IPS-18c (cell line): Measurements from ENCODE around the gene INTS1.

Source experiments
- H3K4me3 ChIP-seq: 2 replicates; pipeline ENCODE4 v1.7.0; 2013; ENCODE audit warnings: low read depth, mild to moderate bottlenecking, low read length, moderate library complexity; ENCODE audit not compliant: insufficient read depth
- H3K9me3 ChIP-seq: one replicate; pipeline ENCODE4 v1.6.1; 2013; ENCODE audit warnings: mild to moderate bottlenecking, low read length, moderate library complexity; ENCODE audit not compliant: control insufficient read depth, insufficient read depth

INTS1 gene

DNA sequence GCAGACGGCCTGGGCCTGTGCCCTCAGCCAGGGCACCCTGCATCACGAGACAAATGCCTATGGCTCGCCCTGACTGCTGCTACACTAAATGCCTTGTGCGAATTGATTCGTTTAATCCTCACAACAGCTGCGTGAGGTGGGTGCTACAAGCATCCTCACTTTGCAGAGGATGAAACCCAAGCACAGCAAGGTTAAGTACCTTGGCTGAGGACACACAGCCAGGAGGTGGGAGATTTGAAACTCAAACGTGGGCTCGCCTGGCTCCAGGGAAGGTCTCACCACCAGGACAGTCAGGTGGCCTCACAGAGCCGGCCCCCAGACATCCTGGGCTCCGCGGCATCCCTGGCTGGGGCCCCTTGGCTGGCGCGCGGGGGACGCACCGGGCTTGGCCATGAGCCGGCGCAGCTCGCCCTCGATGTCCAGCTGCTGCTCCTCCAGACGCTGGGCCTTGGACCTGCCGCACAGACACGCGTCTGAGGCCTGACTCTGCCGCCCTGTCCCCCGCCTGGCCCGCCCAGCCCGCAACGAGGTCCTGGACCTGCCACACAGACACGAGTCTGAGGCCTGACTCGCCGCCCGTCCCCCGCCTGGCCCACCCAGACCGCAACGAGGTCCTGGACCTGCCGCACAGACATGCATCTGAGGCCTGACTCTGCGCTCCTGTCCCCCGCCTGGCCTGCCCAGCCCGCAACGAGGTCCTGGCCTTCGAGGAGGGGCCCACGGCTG, 66.9 kb downstream of the INTS1 start:
- Histone ChIP-seq H3K9me3 (no peaks in the 10 kb centered on the region), H3K4me3 (no peak overlapping the region)

GRCh38 chr7:1436608-1437007, 67.6 kb downstream of the INTS1 start:
- Histone ChIP-seq H3K4me3 (no peak overlapping the region), H3K9me3 (no peaks in the 10 kb centered on the region)

GRCh38 chr7:1434891-1435670, 69.1 kb downstream of the INTS1 start:
- Histone ChIP-seq H3K4me3 (no peak overlapping the region), H3K9me3 (no peaks in the 10 kb centered on the region)

DNA sequence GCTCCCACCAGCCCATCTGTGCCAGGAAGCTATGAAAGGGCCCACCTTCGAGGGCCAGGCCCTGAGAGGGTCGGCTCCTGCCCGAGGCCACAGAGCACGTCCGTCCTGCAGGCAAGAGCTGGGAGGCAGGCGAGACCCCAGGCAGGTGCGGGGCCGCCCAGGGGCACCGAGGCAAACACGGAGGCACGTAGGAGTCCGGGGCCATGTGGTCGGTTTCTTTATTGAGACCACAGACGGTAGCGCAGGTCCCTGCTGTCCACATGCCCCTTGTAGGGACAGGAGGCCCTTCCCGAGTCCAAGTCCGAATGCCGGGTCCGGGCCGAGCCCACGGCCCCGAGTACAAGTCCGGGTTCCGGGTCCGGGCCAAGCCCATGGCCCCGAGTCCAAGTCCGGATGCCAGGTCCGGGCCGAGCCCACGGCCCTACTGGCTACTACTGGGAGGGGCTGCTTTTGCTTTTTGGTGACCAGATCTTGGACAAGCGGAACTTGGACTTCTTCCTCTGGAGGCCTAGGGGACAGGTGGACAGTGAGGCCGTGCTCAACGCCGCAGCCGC, 69.9 kb downstream of the INTS1 start:
- H3K4me3 ChIP-seq: no peak overlapping the region
- H3K9me3 ChIP-seq: no peaks in the 10 kb centered on the region

DNA sequence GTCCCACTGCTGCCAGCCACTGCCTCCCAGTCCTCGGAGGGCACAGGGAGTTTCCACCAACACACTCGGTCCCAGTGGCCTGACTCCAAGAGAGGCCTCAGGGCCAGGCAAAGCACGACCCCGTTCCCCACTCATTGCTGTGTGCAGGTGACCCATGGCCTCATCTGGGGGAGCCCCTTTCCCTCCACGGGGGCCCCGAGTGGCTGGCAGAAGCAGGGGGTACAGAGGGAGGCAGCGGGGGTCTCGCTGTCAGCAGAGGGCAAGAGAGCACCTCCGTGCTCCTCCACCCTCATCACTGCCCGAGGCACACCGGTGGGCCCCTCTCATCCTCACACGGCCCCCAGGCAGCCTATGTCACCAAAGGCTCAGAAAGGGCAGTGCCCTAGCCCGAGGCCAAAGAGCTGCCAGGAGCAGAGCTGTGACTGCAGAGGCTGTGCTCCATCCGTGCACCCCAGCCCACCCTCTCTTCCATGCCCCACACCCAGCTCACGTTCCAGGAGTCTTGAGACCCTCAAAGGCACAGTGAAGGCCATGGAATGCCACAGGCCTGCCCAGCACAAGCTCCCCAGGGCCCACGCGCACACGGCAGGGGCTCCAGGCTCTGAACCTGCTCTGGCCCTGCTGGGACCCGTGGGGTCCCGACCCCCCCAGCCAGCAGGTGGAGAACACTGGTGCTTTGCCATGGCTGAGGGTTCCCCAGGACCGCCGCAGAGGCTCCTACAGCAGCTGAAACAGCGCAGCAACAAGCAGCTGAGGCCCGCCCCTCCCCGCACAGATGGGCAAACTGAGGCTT, 70.9 kb downstream of the INTS1 start:
- no peak overlapping the region for H3K4me3 ChIP-seq
- H3K9me3 ChIP-seq: no peaks in the 10 kb centered on the region

- H3K9me3 ChIP-seq: no peaks in the 10 kb centered on the region
- no peak overlapping the region for H3K4me3 ChIP-seq
Observed at GRCh38 chr7:1432411-1433082, 71.6 kb downstream of the INTS1 start.

DNA sequence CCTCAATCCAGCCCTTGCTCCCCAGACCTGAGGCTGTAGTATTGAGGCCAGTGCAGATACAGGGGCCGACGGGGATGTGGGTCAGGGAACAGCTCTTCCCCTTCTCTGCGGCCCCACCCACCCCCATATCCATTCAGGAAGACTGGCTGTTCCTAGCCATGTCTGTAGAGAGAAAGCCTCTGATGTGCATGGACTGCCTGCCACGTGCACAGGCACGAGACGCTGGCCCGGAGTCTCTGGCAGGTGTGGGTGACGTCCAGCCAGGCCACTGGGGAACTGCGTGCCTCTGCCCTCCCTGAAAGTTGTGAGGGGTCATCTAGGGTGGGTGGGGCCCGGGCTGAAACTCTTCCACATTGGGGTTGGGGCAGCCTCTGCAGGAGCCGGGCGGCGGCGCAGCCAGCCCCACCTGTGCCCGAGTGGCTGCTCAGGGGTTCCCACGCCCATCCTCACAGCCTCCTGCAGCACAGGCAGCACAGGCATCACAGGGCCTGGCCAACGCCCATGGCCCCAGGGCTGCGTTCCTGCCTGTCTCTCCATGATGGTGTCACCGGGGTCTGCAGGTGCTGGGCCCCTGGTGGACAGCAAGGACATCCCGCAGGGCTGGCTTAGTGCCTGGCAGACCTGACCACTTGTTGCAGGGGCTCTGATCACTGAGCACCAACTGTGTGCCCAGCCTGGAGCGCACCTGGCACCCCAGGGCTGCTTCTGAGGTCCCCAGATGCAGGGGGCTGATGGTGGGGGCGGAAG, 72.4 kb downstream of the INTS1 start:
- Histone ChIP-seq H3K4me3 (no peak overlapping the region), H3K9me3 (no peaks in the 10 kb centered on the region)

GRCh38 chr7:1431226-1431625, 73.0 kb downstream of the INTS1 start:
- no peaks in the 10 kb centered on the region for H3K9me3 ChIP-seq
- no peak overlapping the region for H3K4me3 ChIP-seq

DNA sequence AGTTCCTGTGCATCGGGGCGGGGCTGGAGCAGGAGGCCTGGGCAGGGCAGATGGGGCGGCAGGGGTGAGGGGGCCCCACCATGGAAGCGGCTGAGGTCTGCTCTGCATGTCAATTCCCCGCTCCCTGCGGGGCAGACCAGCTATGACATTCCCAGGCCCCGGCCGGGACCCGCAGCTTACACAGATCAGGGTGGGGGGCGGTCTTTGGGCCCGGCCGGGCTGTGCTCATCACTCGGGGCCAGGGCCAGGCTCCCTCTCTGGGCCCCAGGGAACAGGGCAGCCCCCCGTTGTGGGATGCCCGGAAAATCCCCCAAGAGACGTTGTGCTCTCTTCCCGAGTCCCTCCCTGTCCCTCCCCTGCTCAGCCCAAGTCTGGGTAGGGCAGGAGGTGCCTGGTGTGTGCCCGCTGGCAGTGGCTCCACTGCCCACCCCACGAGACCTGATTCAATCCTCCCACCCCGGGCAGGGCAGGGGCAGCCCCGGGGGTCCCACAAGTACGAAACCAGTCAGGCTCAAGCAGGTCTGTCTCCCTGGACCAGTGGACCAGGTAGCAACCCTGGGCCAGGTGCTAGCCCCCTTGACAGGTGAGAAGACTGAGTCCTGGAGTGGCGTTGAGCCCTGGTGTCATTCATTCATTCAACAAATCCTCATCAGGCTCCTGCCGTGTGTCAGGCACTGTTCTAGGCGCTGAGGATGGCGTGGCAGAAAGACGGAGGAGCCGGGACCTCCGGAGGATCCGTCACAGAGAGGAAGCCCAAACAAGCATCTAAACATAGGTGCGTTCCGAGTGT, 73.9 kb downstream of the INTS1 start:
- no peaks in the 10 kb centered on the region for H3K9me3 ChIP-seq
- H3K4me3 ChIP-seq: no peak overlapping the region

GRCh38 chr7:1428941-1429501, 75.2 kb downstream of the INTS1 start:
- no peak overlapping the region for H3K4me3 ChIP-seq
- no peaks in the 10 kb centered on the region for H3K9me3 ChIP-seq

DNA sequence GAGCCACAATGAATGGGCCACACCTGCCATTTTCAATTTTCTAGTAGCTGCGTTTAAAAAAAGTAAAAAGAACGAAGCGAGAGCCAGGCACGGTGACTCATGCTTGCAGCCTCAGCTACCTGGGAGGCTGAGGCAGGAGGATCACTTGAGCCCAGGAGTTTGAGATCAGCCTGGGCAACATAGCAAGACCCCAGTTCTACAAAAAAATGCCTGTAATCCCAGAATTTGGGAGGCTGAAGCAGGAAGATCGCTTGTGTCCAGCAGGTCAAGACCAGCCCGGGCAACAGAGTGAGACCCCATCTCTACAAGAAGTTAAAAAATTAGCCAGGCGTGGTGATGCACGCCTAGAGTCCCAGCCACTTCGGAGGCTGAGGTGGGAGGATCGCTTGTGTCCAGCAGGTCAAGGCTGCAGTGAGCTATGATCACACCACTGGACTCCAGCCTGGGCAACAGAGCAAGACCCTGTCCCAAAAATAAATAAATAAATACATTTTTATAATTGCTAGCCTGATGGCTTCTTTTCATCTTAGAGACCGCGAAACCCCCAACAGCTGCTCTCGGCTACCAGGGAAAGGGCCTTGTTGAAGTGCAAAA, 77.0 kb downstream of the INTS1 start:
- Histone ChIP-seq H3K9me3 (no peaks in the 10 kb centered on the region), H3K4me3 (no peak overlapping the region)

DNA sequence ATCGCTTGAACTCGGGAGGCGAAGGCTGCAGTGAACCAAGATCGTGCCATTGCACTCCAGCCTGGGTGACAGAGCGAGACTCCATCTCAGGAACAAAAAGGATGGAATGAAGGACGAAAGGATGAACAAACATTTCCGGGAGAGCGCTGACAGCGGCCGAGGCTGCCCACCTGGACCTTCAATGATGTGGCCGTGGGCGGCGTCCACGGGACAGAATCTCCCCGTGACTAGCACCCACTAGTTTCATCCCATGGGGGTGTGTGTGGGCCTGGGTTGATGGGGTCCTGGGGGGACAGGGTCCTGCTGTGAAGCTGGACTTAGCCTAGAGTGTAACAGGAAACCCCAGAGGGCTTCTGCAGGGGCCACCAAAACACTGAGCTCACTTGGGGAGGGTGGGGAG, 77.7 kb downstream of the INTS1 start:
- H3K4me3 ChIP-seq: no peak overlapping the region
- H3K9me3 ChIP-seq: no peaks in the 10 kb centered on the region

DNA sequence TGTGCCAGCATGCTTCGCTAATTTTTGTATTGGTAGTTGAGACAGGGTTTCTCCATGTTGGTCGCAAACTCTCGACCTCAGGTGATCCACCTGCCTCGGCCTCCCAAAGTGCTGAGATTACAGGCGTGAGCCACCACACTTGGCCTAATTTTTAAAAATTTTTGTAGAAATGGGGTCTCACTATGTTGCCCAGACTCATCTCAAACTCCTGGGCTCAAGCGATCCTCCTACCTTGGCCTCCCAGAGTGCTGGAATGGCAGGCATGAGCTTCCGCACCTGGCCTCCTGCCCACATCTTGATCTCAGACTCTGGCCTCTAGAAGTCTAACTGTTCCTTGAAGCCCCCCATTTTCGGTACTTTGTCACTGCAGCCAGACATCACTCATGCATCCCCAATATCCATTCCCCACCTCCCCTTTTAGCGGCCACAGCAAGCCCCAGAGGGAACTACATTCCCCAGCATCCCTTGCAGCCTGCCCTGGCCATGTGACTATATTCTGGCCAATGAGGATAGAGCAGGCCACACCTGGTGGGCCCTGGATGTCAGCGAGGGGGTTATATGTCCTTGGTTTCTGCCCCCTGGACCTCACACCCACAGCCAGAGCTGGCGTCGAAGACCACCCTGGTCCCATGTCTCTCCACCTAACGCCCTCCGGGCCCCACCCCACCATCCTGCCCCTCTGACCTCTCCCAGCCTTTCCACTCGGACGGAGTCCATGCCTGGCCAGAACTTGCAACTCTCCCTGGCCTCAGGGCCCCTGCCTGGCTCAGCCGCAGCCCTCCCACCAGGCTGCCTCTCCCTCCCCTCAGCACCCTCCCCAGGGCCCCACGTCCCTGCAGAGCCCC, 78.7 kb downstream of the INTS1 start:
- Histone ChIP-seq H3K9me3 (no peaks in the 10 kb centered on the region), H3K4me3 (no peak overlapping the region)

- H3K9me3 ChIP-seq: no peaks in the 10 kb centered on the region
- no peak overlapping the region for H3K4me3 ChIP-seq
Observed at GRCh38 chr7:1424041-1424440, 80.1 kb downstream of the INTS1 start.
